GM18909 (cell line): Measurements from ENCODE around the gene RGS12.
A peak's percentile ranks its signal among the peaks of the same experiment; 100 is the strongest.

ENCODE experiments used
- ATAC-seq: cut with Tn5 transposase; IDR thresholded peaks from one replicate; pipeline ENCODE4 v1.9.1; 2021; ENCODE audit warnings: mild to moderate bottlenecking; ENCODE audit not compliant: unreplicated experiment, poor library complexity

RGS12 gene

GRCh38 chr4:3276986-3277385 lies 15.8 kb upstream of the RGS12 start:
- no peak for ATAC-seq

GRCh38 chr4:3280466-3280865 lies 12.4 kb upstream of the RGS12 start:
- no peak for ATAC-seq

DNA sequence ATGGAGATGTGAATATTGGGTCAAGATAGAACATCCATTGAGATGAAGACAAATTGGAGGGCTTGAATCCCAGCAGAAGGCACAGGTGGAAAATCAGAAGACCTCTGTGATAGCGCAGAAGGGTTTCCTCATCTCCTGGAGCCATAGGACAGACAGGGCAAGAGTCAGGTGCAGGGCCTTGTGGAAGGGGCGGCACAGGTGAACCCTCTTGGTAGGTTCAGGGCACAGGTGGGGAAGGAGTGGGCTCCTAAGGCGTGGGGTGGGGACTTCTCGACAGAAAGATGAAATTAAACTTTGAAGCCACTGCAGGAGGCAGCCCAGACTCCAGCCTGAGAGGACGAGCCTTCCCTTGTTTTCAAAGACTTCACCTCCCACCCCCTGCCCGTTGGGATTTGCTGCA lies 9.3 kb upstream of the RGS12 start:
- ATAC-seq, result no peak

DNA sequence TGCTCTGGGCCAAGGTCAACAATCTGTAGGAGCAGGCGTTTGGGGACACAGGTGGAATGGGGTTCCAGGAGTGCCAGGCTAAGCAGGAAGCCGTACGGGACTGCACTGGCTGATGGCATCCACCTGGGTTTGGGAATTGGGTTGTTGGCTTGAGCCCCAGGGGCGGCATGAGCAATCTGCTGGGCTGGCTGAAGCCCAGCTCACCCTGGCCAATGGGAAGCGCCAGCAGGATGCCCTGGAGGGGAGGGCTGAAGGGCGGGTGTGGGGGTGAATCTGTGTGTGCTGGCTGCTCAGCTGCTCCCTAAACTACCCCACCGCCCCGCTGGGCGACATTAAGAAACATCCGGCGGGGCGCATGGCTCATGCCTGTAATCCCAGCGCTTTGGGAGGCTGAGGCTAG lies 8.9 kb upstream of the RGS12 start:
- no peak for ATAC-seq

DNA sequence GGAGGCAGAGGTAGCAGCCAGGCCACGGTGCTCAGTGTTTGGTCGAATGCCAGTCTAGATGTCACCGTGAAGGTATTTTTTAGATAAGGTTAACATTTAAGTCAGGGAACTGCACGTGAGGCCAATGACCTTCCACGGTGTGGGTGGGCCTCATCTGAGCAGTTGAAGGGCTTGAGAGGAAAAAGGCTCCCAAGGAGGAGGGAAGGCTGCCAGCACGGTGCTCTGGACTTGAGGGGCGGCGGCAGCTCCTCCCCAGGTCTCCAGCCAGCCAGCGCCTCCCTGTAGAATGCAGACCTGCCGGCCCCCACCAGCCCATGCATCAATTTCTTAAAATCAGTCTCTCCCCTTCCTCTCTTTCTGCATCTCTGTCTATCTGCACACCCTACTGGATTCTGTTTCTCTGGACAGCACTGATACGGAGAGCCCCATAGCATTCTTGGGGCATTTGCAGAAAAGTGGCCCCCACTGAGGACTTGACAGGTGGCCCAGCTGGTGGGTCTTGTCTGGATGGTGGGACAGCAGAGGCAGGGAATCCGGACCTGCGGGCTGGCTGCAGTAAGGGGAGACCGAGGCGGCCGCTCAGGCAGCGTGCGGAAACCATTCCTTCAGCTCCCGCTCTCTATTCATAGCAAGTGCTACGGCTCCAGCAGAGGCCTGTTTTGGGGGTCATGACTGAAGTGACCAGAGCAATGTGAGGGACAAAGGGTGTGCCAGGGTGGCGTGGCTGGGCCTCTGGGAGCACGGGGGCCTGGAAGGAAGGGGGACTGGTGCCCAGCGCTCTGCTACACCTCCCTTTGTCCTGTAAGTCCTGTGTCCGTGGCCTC lies 7.9 kb upstream of the RGS12 start:
- no peak for ATAC-seq

DNA sequence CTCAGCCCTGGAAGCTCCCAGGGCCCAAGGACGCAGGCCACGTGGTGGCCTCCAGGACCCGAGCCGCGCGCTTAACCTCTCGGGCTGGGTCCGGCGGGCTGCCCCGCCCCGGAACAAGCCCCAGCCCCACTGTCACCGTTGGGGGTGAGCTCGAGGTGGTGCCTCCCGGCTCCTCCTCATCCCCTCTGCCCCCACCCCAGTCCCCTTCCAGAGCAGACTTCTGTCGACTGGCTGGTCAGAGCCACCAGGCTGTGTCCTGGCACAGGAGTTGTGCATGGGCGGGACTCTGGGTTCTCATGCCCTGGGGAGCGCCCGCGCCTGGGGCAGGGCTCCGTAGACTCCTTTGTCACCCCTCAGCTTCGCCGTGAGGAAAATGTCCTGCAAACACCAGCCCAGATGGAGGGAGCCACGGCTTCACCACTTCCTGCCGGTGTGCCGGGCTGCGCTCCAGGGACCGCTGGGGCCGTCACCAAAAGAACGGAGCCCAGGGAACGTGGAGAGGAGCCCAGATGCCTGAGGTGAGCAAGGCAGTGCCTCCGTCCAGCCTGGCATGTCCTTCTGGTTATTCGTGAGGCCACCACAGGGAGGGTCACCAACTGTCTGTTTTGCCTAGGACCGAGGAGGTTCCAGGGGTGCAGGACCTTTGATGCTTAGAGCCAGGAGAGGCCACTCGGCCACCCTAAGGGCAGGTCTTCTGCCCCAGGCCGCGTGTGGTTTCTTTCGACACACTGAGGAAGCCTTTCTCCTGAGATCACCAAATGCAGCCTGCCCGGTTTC lies 7.1 kb upstream of the RGS12 start:
- peak; percentile 87 for ATAC-seq

DNA sequence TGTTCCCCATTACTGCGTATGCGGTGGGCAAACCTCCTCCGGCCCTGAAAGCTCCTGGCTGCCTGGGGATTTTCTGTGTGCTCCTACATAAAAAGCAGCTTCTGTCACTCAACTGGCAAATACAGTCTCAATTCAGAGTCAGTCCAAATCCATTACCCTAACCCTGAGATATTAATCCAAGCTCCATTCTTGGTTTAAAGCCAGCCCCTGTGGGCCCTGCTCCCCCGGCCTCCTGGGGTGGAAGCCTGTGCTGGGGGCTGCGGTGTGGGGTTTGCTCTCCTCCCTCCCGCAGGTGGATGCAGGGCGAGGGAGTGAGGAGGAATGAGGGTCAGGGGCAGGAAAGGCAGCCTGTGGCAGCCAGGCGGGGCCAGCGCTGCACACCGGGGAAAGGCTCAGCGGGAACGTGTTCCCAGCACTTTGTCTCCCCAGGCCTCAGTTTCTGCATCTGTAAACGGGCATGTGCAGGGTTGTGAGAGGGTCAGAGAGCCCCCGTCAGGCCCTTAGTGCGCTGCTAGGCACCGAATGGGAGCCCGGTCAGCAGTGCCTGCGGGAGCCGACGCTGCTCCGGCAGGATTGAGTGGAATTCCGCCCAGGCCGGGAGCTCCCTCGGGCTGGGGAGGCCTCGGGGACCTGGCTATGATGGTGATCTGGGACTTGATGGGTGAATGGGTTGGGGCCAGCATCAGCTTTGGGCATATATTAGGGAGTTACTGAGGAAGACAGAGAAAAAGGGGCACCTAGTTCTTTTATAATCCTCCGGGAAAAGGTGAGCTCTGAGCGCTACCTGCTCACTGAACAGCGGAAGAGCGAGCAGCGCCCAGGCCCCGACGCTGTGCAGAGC lies 6.3 kb upstream of the RGS12 start:
- no peak for ATAC-seq

GRCh38 chr4:3287271-3287971 lies 5.4 kb upstream of the RGS12 start:
- ATAC-seq, result no peak

DNA sequence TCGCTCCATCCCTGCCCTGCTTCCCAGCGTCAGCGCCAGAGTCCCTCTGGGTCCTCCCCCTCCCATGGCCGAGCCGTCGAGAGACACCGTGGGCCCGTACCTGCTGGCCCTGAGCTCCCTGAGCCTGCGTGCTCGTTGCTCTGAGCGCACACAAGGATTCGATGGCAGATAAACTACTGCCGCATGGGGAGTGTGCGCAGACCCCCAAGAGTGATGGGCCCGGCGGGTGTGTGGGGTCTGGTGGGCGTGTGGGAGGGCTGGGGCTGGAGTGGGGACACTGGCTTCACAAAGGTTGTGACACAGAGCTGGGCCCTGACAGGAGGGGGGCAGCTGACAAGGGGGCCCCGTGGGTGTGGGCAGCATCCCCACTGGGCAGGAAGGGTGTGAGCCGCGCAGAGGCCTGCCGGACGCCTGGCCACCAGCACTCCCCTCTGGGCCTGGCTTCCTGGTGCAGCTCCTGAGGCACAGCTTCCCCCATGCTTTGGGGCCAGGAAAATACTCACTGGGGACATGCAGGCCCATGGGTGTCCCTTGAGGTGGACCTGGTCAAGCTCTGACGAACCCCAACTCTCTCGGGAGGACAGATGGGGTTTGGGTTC lies 4.8 kb upstream of the RGS12 start:
- no peak for ATAC-seq

- no peak for ATAC-seq
Measured at GRCh38 chr4:3288571-3289094, 4.2 kb upstream of the RGS12 start.

- ATAC-seq, result no peak
Measured at GRCh38 chr4:3290476-3290875, 2.3 kb upstream of the RGS12 start.

GRCh38 chr4:3290889-3291321 lies 1.9 kb upstream of the RGS12 start:
- ATAC-seq, result no peak

DNA sequence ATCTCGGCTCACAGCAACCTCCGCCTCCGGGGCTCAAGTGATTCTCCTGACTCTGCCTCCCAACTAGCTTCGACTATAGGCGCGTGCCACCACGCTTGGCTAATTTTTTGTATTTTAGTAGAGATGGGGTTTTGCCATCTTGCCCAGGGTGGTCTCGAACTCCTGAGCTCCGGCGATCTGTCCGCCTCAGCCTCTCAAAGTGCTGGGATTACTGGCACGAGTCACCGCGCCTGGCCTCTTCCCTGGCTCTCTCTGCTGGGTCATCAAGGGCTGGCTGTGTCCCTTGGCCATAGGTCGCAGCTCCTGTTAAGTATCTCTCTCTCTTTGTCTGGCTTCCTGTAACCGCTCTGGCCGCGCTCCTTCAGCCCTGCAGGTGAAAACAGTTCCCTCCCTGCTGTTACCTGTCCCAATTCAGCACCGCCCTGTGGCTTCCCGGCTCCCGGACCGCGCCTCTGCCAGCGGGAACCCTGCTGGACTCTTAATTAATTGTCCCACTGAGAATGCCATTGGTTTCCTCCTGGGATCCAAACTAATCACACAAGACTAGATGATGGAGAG lies 1.3 kb upstream of the RGS12 start:
- ATAC-seq, result no peak

- peak; percentile 28 for ATAC-seq
Measured at GRCh38 chr4:3291969-3292570, 751 bp upstream of the RGS12 start.

GRCh38 chr4:3293401-3294391 lies 875 bp downstream of the RGS12 start:
- ATAC-seq, result no peak

- no peak for ATAC-seq
Measured at GRCh38 chr4:3294401-3295241, 1.8 kb downstream of the RGS12 start.
